Measurements from ENCODE around the gene PHAF1. TPM values are rescaled to one million over a fixed set of nuclear protein-coding genes. Genes with fewer than 3 reads are reported as not detected.

The PHAF1 gene
- total RNA-seq, 1 donor from 2014 or later, result 12.7 TPM

GRCh38 chr16:67146523-67147357 lies 37.0 kb downstream of the PHAF1 start:
- no peak for DNase-seq (ENCODE audit: low read depth in 2 of 2)

GRCh38 chr16:67147437-67148140 lies 37.8 kb downstream of the PHAF1 start:
- DNase-seq (ENCODE audit: low read depth in 2 of 2), result no peak

DNA sequence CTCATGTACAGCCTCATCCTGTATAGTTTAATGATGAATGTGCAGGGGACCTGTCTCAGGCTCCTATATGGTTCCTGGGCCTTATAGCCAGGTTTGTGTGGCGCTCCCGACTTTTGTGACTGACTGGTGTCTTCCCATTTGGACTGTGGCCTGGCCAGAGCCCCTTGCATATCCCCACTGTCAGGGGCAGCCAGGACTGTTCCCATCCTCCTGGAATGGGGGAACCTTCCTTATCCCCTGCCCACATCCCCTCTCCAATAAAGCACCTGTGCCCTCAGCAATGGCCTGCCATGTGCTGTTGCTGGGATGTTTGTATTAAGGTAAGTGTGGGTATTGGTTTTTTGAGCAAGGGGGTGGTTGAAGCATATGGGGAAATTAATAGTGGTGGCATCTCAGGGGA lies 38.5 kb downstream of the PHAF1 start:
- DNase-seq (ENCODE audit: low read depth in 2 of 2), result no peak

DNA sequence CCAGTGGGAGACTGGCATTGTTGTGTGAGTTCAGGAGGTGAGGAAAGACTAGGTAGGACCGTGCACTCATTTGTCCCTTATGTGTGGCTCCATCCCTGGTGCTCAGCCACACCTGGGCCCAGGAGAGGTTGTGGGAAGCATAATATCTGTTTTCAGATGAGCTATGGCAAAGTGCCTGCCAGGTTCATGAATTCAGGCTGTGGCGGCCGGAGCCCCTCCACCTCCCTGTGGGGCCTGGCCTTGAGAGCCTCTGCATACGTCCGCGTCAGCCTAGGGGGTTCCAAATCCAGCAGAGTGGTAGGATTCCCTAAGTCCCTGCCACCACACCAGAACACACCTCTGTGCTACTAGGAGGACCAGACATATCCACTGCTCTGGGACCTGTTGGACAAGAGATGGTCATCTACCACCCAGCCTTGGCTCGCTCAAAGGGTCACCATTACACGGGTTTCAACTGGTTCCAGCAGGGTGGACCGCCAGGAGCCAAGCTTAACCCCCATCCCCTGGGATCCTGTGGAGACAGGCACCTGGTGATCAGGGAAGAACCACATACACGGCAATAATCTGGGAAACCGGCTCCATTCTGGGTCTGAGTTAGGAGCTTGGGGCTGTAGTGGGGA lies 39.0 kb downstream of the PHAF1 start:
- no peak for DNase-seq (ENCODE audit: low read depth in 2 of 2)

- DNase-seq (ENCODE audit: low read depth in 2 of 2), result no peak
These were observed 39.7 kb downstream of the PHAF1 start for GRCh38 chr16:67149276-67150046.

- peak in 1 of 2 donors; percentile 47 for DNase-seq (ENCODE audit: low read depth in 2 of 2)
These were observed 40.5 kb downstream of the PHAF1 start for GRCh38 chr16:67150047-67150832.

DNA sequence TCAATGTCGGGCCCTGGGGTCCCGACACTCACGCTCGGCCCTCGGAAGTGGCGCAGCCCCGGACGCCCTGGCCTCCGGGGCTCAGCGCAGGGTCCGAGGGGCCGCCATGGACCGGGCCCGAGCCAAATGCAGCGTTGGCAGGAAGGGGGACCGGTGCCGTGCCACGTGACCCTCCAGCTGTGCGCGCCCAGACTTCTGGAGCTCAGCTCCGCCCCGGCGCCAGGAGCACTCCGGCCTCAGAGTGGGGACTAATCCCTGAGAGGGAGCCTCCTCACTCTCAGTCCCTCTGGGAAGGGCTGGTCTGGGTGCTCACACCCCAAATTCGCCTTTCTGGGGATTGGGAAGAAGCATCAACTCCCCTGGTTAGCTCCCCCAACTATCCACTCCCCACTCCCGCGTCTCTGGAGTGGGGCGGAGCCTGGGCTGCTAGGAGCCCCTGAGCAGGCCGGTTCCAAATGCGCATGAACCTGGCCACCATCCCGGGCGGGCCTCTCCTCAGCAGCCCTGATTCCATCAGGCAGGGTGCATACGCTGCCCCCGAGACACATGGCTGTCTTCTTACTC lies 41.2 kb downstream of the PHAF1 start, which contains the start of gene B3GNT9:
B3GNT9 (minus strand) TSS at position 166 of the 564 bp plus-strand sequence. CDS start 513 bp downstream, outside the sequence.
- DNase-seq (ENCODE audit: low read depth in 2 of 2), result peak in 1 of 2 donors; percentile 43

GRCh38 chr16:67151431-67152097 lies 41.8 kb downstream of the PHAF1 start:
- no peak for DNase-seq (ENCODE audit: low read depth in 2 of 2)

DNA sequence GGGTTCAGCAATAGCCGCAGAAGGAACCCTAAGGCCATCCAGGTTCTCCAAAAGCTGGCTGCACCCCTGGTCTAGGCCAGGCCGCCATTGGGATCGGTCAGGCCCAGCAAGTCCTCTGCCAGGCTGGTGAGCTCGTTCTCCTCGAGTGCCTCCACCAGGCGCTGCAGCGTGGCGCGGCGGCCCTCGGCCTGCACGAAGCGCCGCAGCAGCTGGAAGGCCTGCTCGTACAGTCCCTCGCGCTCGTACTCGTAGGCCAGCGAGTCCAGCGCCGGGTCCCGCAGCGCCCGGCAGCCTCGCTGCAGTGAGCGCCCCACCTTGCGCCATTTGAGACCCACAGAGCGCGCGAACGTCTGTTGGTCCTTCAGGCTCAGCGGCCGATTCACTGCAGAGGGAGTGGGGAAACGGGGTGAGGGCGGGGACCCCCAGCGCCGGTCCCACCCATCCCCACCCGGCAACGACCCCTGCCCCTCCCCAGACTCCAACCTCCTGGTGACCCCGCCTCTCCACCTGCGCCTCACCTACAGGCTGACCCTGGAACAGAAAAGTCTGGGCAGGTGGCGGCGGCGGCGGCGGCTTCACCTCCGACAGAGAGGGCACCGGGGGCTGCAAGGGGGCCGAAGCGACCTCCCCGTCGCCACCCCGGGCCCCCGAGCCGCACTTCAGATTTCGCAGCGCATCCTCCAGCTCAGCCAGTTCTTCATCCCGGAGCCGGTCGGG lies 45.0 kb downstream of the PHAF1 start:
- no peak for DNase-seq (ENCODE audit: low read depth in 2 of 2)

DNA sequence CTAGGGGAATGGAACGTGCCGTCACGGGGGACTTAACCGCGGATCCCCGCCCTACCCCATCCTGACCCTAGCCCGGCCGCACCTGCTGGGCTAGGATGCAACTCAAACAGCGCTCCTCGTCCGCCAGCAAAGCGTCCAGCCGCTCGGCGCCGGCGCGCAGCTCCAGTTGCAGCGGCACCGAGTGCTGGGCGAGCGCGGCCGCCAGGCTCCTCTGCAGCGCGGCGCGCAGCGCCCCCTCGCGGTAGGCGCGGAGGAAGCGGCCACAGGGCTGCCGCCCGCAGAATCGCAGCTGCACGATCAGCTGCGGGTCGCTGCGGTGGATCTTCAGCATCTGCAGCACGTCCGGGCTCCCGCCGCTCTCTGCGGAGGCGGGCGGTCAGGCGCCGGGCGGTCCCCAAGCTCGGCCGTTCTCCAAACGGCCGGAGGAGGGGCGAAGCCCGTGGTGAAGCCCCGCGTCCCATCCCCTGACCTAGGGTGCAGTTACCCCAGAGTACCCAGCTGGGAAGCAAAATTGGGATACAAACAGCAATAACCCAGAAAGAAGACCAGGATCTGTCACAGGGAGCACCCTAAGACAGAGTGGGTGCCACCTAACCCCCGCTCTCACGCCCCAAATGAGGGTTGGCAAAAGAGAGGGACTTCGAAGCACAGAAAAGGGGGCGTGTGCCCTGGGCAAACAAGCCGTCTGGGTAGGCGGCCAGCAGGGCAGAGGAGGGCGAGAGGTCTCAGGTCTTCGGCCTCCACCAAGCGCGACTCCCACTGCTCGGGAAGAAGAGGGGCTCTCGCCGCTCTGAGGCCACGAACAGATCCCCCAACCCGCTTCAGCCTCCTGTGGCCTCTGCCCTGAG lies 45.8 kb downstream of the PHAF1 start:
- DNase-seq (ENCODE audit: low read depth in 2 of 2), result peak; percentile 77 to 86

- no peak for DNase-seq (ENCODE audit: low read depth in 2 of 2)
These were observed 46.6 kb downstream of the PHAF1 start for GRCh38 chr16:67156143-67156844.

GRCh38 chr16:67157106-67157748 lies 47.5 kb downstream of the PHAF1 start:
- DNase-seq (ENCODE audit: low read depth in 2 of 2), result no peak

DNA sequence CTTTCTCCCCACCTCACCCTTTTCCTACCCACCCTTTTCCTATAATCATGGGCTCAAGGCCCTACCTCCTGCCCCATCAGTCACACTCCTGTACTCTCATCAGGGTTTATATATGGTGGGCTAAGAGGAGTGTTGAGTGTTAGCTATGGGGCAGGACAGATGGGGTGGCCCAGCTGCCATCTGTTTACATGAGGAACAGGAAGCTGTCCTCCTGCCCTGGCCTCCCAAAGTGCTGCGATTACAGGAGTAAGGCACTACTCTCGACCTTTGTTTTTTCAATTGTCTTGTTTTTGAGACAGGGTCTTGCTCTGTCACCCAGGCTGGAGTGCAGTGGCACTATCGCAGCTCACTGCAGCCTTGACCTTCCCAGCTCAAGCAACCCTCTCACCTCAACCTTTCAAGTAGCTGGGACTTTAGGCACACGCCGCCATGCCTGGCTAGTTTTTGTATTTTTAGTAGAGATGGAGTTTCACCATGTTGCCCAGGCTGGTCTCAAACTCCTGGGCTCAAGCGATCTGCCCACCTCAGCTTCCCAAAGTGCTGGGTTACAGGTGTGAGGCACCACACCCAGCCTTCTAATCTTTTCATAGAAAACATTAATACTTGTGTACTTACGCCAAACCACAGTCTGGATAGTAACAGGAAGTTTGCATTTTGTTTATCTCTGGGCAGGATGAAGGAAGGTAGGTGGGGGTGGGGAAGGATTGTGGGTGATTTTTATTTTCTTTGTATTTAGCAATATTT lies 48.3 kb downstream of the PHAF1 start:
- no peak for DNase-seq (ENCODE audit: low read depth in 2 of 2)

GRCh38 chr16:67158637-67159600 lies 49.2 kb downstream of the PHAF1 start:
- peak in 1 of 2 donors; percentile 42 for DNase-seq (ENCODE audit: low read depth in 2 of 2)

- DNase-seq (ENCODE audit: low read depth in 2 of 2), result no peak
These were observed 51.9 kb downstream of the PHAF1 start for GRCh38 chr16:67161595-67162058.
